TTC549 (cell line): ENCODE results near the gene KIF13A.

Experiments
- FAIRE-seq: peaks from 2 replicates; lab custom pipeline; 2012; peaks lifted over from hg19 to GRCh38; lab: Jason Lieb, UNC

The KIF13A gene

DNA sequence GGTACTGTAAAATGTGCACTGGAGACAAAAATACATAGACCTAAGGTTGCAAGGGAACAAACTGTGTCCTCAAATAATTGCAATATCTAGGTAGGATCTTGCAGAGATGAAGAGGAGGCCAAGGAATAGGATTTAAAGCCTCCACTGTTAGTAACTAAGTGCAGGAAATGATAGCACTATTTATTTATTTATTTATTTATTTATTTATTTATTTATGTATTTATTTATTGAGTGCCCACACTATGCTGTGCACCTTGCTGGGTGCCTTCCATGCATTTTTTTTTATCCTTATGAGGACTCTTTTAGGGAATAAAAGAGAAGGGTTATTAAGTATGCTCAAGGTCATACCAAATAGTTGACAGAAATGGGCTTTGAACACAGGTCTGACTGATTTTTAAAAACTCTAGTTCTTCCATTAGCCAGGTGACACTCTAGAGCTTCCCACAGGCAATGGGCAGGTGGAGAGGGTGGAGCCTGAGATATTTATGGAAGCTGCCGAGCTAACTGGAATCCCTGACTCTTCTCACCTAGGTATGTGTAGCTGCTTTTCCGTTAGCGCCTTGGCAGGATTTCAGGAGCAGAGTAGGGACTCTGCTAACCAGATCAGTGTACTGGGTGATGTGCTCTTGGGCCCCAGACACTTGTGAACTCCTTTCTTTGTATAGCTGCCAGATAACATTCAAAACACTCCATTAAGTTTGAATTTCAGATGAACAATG, 268.0 kb downstream of the KIF13A start:
- FAIRE-seq, result no peak

DNA sequence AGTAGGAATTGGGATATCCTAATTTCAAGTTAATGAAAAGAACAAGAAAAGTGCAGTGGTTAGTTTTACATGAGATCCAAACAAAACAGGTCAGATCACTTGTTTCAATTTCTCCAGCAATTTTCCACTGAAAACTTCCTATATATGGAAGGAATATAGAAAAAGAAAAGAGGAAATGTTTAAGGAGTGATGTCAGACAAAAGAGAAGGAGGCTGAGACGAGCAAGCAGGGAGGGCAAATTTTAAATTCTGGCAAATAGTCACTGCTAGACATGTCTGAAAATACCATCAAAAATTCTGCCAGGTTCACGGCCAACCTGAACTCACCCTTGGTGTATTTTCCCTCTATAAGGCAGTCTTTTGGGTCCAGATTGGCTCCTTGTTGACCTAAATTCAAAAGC, 271.2 kb downstream of the KIF13A start:
- FAIRE-seq, result no peak

DNA sequence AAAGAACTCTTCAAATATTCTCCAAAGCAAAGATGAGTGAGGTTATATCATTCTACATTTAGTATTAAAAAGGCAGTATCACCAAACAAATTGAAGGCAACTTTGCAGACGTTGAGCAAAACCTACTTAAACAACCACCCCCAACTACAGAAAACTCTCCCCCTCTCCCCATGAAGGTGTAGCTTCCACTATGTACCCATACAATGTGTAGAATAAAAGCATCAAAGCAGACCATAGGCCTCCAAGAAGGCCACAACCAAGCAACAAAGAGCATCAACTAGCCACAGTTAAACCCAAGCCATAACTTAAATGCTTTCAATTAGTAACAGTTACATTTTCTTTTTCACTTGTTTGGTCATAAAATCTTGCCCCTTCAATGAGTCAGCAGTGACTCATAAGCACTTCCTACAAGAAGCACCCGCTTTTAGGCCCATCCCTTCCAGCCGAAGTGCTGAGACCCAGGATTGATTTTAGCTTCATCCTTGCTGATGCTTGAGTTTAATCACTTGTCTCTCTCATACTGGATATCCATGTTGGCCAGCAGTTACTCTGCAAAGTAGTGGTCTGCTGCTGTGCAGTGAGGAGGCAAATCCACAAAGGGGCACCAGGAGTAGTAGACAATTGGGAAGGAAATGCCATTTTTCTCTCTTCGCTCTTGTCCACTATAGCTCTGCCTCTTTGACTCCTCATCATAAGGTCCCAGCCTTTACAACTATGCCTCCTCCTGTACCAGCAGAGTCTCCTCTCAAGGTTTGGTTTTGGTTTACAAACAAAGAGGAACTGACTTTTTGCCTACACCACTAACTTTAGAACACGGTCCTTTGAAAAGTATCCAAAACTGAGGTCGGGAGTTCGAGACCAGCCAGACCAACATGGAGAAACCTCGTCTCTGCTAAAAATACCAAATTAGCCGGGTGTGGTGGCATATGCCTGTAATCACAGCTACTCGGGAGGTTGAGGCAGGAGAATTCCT, 272.3 kb downstream of the KIF13A start:
- FAIRE-seq, result no peak

DNA sequence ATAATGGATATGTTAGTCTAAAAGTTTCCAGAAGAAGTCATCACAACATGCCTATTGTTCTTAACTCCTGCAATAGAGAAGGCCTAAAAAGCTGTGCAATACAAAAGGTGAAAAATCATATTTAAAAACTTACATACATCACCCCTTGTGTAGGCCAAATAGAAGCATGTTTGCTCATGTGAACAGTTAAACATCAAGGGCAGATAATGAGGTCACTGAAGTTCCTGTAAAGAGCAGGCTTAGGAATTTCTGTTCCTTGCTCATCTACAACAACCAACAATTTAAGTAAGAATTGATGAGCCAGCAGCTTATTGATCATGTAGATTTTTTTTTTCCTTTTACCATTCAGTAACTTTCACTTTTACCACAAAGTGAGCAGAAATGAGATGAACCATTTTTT, 273.3 kb downstream of the KIF13A start:
- no peak for FAIRE-seq

DNA sequence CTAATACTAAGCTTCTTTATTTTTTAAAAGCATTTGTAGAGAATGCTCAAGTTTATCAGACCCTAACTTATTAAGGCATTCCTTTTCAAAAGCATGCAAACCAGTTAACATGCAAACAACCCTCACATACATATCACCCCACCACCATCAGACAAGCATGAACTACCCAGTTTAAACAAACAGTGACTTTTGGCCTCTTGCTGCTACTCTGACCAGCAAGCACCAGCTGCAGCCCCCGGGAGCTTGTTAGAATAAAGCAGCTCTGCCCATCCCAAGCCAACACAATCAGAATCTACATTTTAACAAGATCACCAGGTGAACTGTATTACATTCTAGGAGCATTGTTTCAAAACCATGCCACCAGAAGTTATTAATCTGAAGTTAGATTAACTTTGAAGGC, 274.9 kb downstream of the KIF13A start:
- no peak for FAIRE-seq

DNA sequence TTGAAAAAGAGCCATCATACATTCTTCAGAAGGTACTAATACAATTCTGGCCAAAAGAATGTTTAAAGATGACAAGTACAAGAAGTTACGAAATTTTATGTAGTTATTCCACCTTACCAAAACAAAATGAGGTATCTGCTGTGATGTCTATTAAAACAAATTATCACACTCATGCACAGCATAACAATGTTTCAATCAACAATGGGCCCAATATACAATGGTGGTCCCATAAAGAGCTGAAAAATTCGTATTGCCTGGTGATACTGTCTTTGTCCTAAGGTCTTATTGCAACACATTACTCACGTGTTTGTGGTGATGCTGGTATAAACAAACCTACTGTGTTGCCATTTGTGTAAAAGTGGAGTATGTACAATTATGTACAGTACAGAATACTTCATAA, 277.1 kb downstream of the KIF13A start:
- FAIRE-seq, result no peak

GRCh38 chr6:17709476-17709875, 278.0 kb downstream of the KIF13A start:
- no peak for FAIRE-seq
